C4-2B (cell line): ENCODE data around the gene MYO1C.
"Not testable (repeated sequence)": the region's sequence is repeated elsewhere in the genome, so short reads cannot be mapped to it uniquely, and the experiment has no call there.

ENCODE experiments used
- CTCF ChIP-seq: fragments of 450-650 bp; conservative IDR thresholded peaks from 2 replicates; pipeline ENCODE4 v1.5.1; 2017; ENCODE audit warnings: mild to moderate bottlenecking
- ZFX ChIP-seq: fragments of 450-650 bp; IDR thresholded peaks from 2 replicates; pipeline ENCODE4 v1.6.1; 2017

DNA sequence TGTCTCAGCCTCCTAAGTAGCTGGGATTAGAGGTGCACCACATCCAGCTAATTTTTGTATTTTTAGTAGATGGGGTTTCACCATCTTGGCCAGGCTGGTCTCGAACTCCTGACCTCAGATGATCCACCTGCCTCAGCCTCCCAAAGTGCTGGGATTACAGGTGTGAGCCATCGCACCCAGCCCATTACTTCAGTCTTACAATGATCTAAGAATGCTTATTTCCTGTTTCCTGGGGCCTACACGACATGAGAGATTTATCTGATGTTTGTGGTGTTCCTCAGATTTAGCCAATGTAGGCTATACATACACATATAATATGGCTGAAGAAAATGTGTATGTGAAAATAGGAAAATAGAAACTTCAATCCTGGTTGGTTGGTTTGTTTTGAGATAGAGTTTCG, 34.4 kb upstream of the MYO1C start:
- TF ChIP-seq ZFX, CTCF: not testable (repeated sequence)
